Erythroblast (primary cell): ENCODE data around the gene URI1.
"Not testable (repeated sequence)": the region's sequence is repeated elsewhere in the genome, so short reads cannot be mapped to it uniquely, and the experiment has no call there.

ENCODE experiments used
- GATA1 ChIP-seq: IDR thresholded peaks from 2 replicates; pipeline ENCODE4 v1.6.1; 2011; ENCODE audit warnings: low read depth, mild to moderate bottlenecking, control low read depth, low read length, moderate library complexity
- POLR2A ChIP-seq: IDR thresholded peaks from 2 replicates; pipeline ENCODE4 v1.6.1; 2011; ENCODE audit warnings: mild to moderate bottlenecking, low read length

GRCh38 chr19:29966142-29966541, 24.1 kb downstream of the URI1 start:
- not testable (repeated sequence) for TF ChIP-seq POLR2A, GATA1
